Measurements from ENCODE around the gene EDC3. TPM values are rescaled to one million over a fixed set of nuclear protein-coding genes. Genes with fewer than 3 reads are reported as not detected.

EDC3 gene
- total RNA-seq, 2 experiments from 2014 or later: 44.7 to 45.0 TPM

GRCh38 chr15:74709011-74709410 lies 13.2 kb upstream of the EDC3 start:
- intact Hi-C loops (cut with DNase I, micrococcal nuclease): no loop called here

GRCh38 chr15:74696808-74697207 lies 984 bp upstream of the EDC3 start:
- Mint-ChIP-seq H3K4me1 (peaks cover 27% of the 10 kb centered on the region), H3K27me3 (peaks cover 3% of the 10 kb centered on the region), H3K27ac (peak overlapping the region; percentile 99), H3K9me3 (ENCODE audit: low read depth) (no peaks in the 10 kb centered on the region), H3K4me3 (peak overlapping the region; percentile 98), H3K36me3 (ENCODE audit: low read depth) (peaks cover 2% of the 10 kb centered on the region)
- POLR2A ChIA-PET: no interaction called here
- intact Hi-C loops (cut with DNase I, micrococcal nuclease): loop anchor here in 1 of 2 experiments (1.0 to 10.0 kb wide), 7 partner anchors 82 to 702 kb away; partner anchors contain the start of genes ARID3B, CLK3, COX5A and PML
- ATAC-seq (no peak), DNase-seq (no peak)
- CTCF ChIA-PET: interaction anchor here (0.6 to 1.3 kb wide), 6 partner anchors 23 to 798 kb away, joined by 3 to 4 read pairs (median 3); no protein-coding TSS in a partner anchor

More at GRCh38 chr15:74709011-74709410, 13.2 kb upstream of the EDC3 start:
- ATAC-seq (no peak), DNase-seq (no peak)
- Mint-ChIP-seq H3K9me3 (ENCODE audit: low read depth) (no peaks in the 10 kb centered on the region), H3K27me3 (peaks cover 5% of the 10 kb centered on the region), H3K36me3 (ENCODE audit: low read depth) (no peaks in the 10 kb centered on the region), H3K4me3 (no peak overlapping the region), H3K4me1 (no peaks in the 10 kb centered on the region), H3K27ac (no peak overlapping the region)
- CTCF ChIA-PET: no interaction called here
- POLR2A ChIA-PET: no interaction called here

- Mint-ChIP-seq H3K4me3 (peak overlapping the region; percentile 98), H3K36me3 (ENCODE audit: low read depth) (peaks cover 2% of the 10 kb centered on the region), H3K27me3 (no peaks in the 10 kb centered on the region), H3K27ac (peak overlapping the region; percentile 99), H3K4me1 (peaks cover 27% of the 10 kb centered on the region), H3K9me3 (ENCODE audit: low read depth) (no peaks in the 10 kb centered on the region)
- POLR2A ChIA-PET: no interaction called here
- DNase-seq (no peak), ATAC-seq (peak; percentile 28)
- intact Hi-C loops (cut with DNase I, micrococcal nuclease): loop anchor here in 1 of 2 experiments (1.0 to 10.0 kb wide), 7 partner anchors 81 to 702 kb away; partner anchors contain the start of genes ARID3B, CLK3, COX5A and PML
- CTCF ChIA-PET: interaction anchor here (0.6 to 1.3 kb wide), 7 partner anchors 23 to 797 kb away, joined by 3 to 4 read pairs (median 3); no protein-coding TSS in a partner anchor
Measured at GRCh38 chr15:74696398-74696729, 540 bp upstream of the EDC3 start.

- DNase-seq (no peak), ATAC-seq (no peak)
- H3K27ac Mint-ChIP-seq: no peak overlapping the region
Measured at GRCh38 chr15:74692327-74692726, 3.5 kb downstream of the EDC3 start.

DNA sequence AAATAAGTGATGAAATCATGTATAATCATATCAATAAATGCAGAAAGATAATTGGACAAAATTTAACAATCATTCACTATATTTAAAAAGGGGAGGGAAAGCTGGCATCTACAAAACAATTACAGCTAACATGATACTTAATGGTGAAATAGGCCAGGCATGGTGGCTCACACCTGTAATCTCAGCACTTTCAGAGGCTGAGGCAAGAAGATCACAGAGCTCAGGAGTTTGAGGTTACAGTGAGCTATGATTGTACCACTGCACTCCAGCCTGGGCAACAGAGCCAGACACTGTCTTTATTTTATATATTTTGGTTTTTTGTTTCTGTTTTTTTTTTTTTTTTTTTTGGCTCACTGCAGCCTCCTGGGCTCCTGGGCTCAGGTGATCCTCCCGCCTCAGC lies 12.1 kb downstream of the EDC3 start:
- Mint-ChIP-seq H3K27ac (no peak overlapping the region), H3K36me3 (ENCODE audit: low read depth) (peaks cover 19% of the 10 kb centered on the region), H3K9me3 (ENCODE audit: low read depth) (peaks cover 3% of the 10 kb centered on the region), H3K27me3 (no peaks in the 10 kb centered on the region), H3K4me3 (no peak overlapping the region), H3K4me1 (peaks cover 8% of the 10 kb centered on the region)
- DNase-seq: no peak
- POLR2A ChIA-PET: interaction anchor here (0.6 to 0.8 kb wide), 2 partner anchors 65 to 768 kb away, joined by 3 to 8 read pairs; partner anchors contain the start of gene CYP1A2
- peak; percentile 39 for ATAC-seq
- CTCF ChIA-PET: interaction anchor here (0.6 to 1.2 kb wide), 3 partner anchors 62 to 1489 kb away, joined by 3 to 4 read pairs (median 3); no protein-coding TSS in a partner anchor
- intact Hi-C loops (cut with DNase I, micrococcal nuclease): no loop called here

More at GRCh38 chr15:74692327-74692726, 3.5 kb downstream of the EDC3 start:
- peaks cover 2% of the 10 kb centered on the region for H3K36me3 Mint-ChIP-seq (ENCODE audit: low read depth)
- no peaks in the 10 kb centered on the region for H3K9me3 Mint-ChIP-seq (ENCODE audit: low read depth)
- H3K4me1 Mint-ChIP-seq: peaks cover 27% of the 10 kb centered on the region
- POLR2A ChIA-PET: no interaction called here
- intact Hi-C loops (cut with DNase I, micrococcal nuclease): loop anchor here in 1 of 2 experiments (10.0 kb wide), 1 partner anchor 698 kb away; the partner anchor contains the start of genes PML and STOML1
- H3K4me3 Mint-ChIP-seq: no peak overlapping the region
- no peaks in the 10 kb centered on the region for H3K27me3 Mint-ChIP-seq
- CTCF ChIA-PET: interaction anchor here (0.6 kb wide), 1 partner anchor 8 kb away, joined by 3 read pairs; no protein-coding TSS in a partner anchor

- Mint-ChIP-seq H3K36me3 (ENCODE audit: low read depth) (peaks cover 19% of the 10 kb centered on the region), H3K4me1 (peaks cover 8% of the 10 kb centered on the region), H3K27me3 (no peaks in the 10 kb centered on the region), H3K27ac (no peak overlapping the region), H3K9me3 (ENCODE audit: low read depth) (peaks cover 3% of the 10 kb centered on the region), H3K4me3 (no peak overlapping the region)
- POLR2A ChIA-PET: no interaction called here
- CTCF ChIA-PET: interaction anchor here (0.8 to 1.2 kb wide), 2 partner anchors 62 to 1490 kb away, joined by 3 to 4 read pairs; no protein-coding TSS in a partner anchor
- intact Hi-C loops (cut with DNase I, micrococcal nuclease): no loop called here
- no peak for DNase-seq
- peak; percentile 65 for ATAC-seq
Measured at GRCh38 chr15:74682954-74683353, 12.9 kb downstream of the EDC3 start.

- Mint-ChIP-seq H3K27me3 (no peaks in the 10 kb centered on the region), H3K4me3 (no peak overlapping the region), H3K27ac (no peak overlapping the region), H3K9me3 (ENCODE audit: low read depth) (peaks cover 3% of the 10 kb centered on the region), H3K36me3 (ENCODE audit: low read depth) (peaks cover 17% of the 10 kb centered on the region), H3K4me1 (peaks cover 15% of the 10 kb centered on the region)
- intact Hi-C loops (cut with DNase I, micrococcal nuclease): no loop called here
- POLR2A ChIA-PET: no interaction called here
- CTCF ChIA-PET: no interaction called here
- DNase-seq (no peak), ATAC-seq (no peak)
Measured at GRCh38 chr15:74680456-74680855, 15.4 kb downstream of the EDC3 start.

- intact Hi-C loops (cut with DNase I, micrococcal nuclease): no loop called here
- ATAC-seq (no peak), DNase-seq (no peak)
- Mint-ChIP-seq H3K27me3 (no peaks in the 10 kb centered on the region), H3K36me3 (ENCODE audit: low read depth) (peaks cover 12% of the 10 kb centered on the region), H3K4me1 (peaks cover 13% of the 10 kb centered on the region), H3K9me3 (ENCODE audit: low read depth) (no peaks in the 10 kb centered on the region), H3K4me3 (no peak overlapping the region), H3K27ac (no peak overlapping the region)
- ChIA-PET CTCF (interaction anchor here (1.5 kb wide), 1 partner anchor 95 kb away, joined by 7 read pairs; no protein-coding TSS in a partner anchor), POLR2A (no interaction called here)
Measured at GRCh38 chr15:74676801-74677200, 19.0 kb downstream of the EDC3 start.

DNA sequence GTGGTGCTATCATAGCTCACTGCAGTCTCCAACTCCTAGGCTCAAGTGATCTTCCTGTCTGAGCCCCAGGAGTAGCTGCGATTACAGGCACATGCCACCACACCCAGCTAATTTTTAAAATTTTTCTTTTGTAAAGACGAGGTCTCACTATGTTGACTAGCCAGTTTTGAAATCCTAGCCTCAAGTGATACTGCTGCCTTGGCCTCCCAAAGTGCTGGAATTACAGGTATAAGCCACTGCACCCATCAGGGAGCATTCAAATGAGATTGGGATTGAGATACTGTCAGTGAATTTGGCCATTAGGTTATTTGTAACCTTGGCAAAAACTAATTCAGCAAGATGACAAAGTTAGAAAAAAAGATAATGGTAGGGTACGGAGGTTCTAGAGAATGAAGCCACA lies 21.7 kb downstream of the EDC3 start:
- ATAC-seq (no peak), DNase-seq (no peak)
- CTCF ChIA-PET: interaction anchor here (0.5 to 0.9 kb wide), 3 partner anchors 9 to 163 kb away, joined by 3 to 8 read pairs (median 3); no protein-coding TSS in a partner anchor
- Mint-ChIP-seq H3K27me3 (no peaks in the 10 kb centered on the region), H3K4me3 (no peak overlapping the region), H3K9me3 (ENCODE audit: low read depth) (no peaks in the 10 kb centered on the region), H3K36me3 (ENCODE audit: low read depth) (peaks cover 16% of the 10 kb centered on the region), H3K27ac (no peak overlapping the region), H3K4me1 (peaks cover 8% of the 10 kb centered on the region)
- POLR2A ChIA-PET: no interaction called here
- intact Hi-C loops (cut with DNase I, micrococcal nuclease): no loop called here

- ChIA-PET CTCF (interaction anchor here (1.3 kb wide), 1 partner anchor 38 kb away, joined by 3 read pairs; no protein-coding TSS in a partner anchor), POLR2A (interaction anchor here (0.6 kb wide), 1 partner anchor 200 kb away, joined by 7 read pairs; no protein-coding TSS in a partner anchor)
- DNase-seq (no peak), ATAC-seq (no peak)
- Mint-ChIP-seq H3K27ac (no peak overlapping the region), H3K4me3 (no peak overlapping the region), H3K27me3 (no peaks in the 10 kb centered on the region), H3K36me3 (ENCODE audit: low read depth) (peaks cover 20% of the 10 kb centered on the region), H3K4me1 (no peaks in the 10 kb centered on the region), H3K9me3 (ENCODE audit: low read depth) (no peaks in the 10 kb centered on the region)
- intact Hi-C loops (cut with DNase I, micrococcal nuclease): no loop called here
Measured at GRCh38 chr15:74669627-74670026, 26.2 kb downstream of the EDC3 start.

DNA sequence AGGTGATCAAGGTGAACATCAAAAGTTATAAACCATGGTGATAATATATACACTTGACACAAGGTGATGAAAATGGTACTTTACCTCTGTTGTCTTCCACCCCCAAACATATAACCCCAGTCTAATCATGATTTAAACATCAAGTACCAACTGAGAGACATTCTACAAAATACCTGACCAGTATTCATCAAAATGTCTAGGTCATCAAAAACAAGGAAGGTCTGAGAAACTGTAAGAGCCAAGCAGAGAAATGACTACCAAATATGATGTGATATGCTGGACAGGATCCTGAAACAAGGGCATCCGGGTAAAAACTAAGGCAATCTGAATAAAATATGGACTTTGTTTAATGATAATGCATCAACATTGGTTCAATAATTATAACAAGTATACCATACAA lies 27.8 kb downstream of the EDC3 start:
- no peak for ATAC-seq
- no peaks in the 10 kb centered on the region for H3K9me3 Mint-ChIP-seq (ENCODE audit: low read depth)
- peaks cover 2% of the 10 kb centered on the region for H3K4me1 Mint-ChIP-seq
- DNase-seq: no peak
- intact Hi-C loops (cut with DNase I, micrococcal nuclease): no loop called here
- no peak overlapping the region for H3K27ac Mint-ChIP-seq
- ChIA-PET POLR2A (no interaction called here), CTCF (no interaction called here)
- H3K36me3 Mint-ChIP-seq (ENCODE audit: low read depth): peaks cover 13% of the 10 kb centered on the region
- no peaks in the 10 kb centered on the region for H3K27me3 Mint-ChIP-seq
- no peak overlapping the region for H3K4me3 Mint-ChIP-seq

GRCh38 chr15:74664670-74665069 lies 31.2 kb downstream of the EDC3 start:
- Mint-ChIP-seq H3K4me3 (no peak overlapping the region), H3K27ac (no peak overlapping the region), H3K27me3 (no peaks in the 10 kb centered on the region), H3K4me1 (peaks cover 5% of the 10 kb centered on the region), H3K36me3 (ENCODE audit: low read depth) (peaks cover 6% of the 10 kb centered on the region), H3K9me3 (ENCODE audit: low read depth) (no peaks in the 10 kb centered on the region)
- intact Hi-C loops (cut with DNase I, micrococcal nuclease): no loop called here
- CTCF ChIA-PET: interaction anchor here (1.2 to 1.5 kb wide), 2 partner anchors 8 to 33 kb away, joined by 4 to 6 read pairs; no protein-coding TSS in a partner anchor
- POLR2A ChIA-PET: no interaction called here
- ATAC-seq: no peak
- DNase-seq: no peak

Measured in activated CD4-positive, alpha-beta T cell treated with anti-CD3 and anti-CD28 coated beads for 36 hours (primary cell).